Astrocyte (in vitro differentiated cells and primary cell): Measurements from ENCODE around the gene RCOR1. TPM values are rescaled to one million over a fixed set of nuclear protein-coding genes. Genes with fewer than 3 reads are reported as not detected.
"Not testable (repeated sequence)": the region's sequence is repeated elsewhere in the genome, so short reads cannot be mapped to it uniquely, and the experiment has no call there.

Source experiments
- DNase-seq: peaks from one replicate; pipeline ENCODE4 v3.0.0-alpha.2; 2010; ENCODE audit warnings: low read depth
- FAIRE-seq: peaks from 2 replicates; lab custom pipeline; 2011; peaks lifted over from hg19 to GRCh38; lab: Jason Lieb, UNC
- H2AFZ ChIP-seq: 2 replicates; pipeline ENCODE4 v1.6.0; 2012; ENCODE audit warnings: low read depth, low read length, inconsistent platforms
- H3K27ac ChIP-seq: 2 replicates; pipeline ENCODE4 v1.5.1; 2011; ENCODE audit warnings: low read depth, low read length, inconsistent platforms
- H3K27me3 ChIP-seq: 2 replicates; pipeline ENCODE4 v1.6.0; 2011; ENCODE audit warnings: low read length, inconsistent platforms; ENCODE audit not compliant: insufficient read depth
- H3K36me3 ChIP-seq: 2 replicates; pipeline ENCODE4 v1.5.1; 2011; ENCODE audit warnings: low read length, inconsistent platforms; ENCODE audit not compliant: insufficient read depth
- H3K4me1 ChIP-seq: 2 replicates; pipeline ENCODE4 v1.5.1; 2011; ENCODE audit warnings: low read length, inconsistent platforms; ENCODE audit not compliant: insufficient read depth
- H3K4me2 ChIP-seq: 2 replicates; pipeline ENCODE4 v1.6.0; 2012; ENCODE audit warnings: low read length, inconsistent platforms
- H3K4me3 ChIP-seq: 2 replicates; pipeline ENCODE4 v1.5.1; 2011; ENCODE audit warnings: low read depth, mild to moderate bottlenecking, low read length, inconsistent platforms; ENCODE audit not compliant: insufficient read depth
- H3K79me2 ChIP-seq: 2 replicates; pipeline ENCODE4 v1.6.0; 2012; ENCODE audit warnings: mild to moderate bottlenecking, low read length, inconsistent platforms; ENCODE audit not compliant: insufficient read depth
- H3K9ac ChIP-seq: 2 replicates; pipeline ENCODE4 v1.6.0; 2012; ENCODE audit warnings: mild to moderate bottlenecking, low read length, inconsistent platforms
- H3K9me3 ChIP-seq: 2 replicates; pipeline ENCODE4 v1.5.1; 2012; ENCODE audit warnings: low read depth, mild to moderate bottlenecking, low read length, inconsistent platforms; ENCODE audit not compliant: insufficient read depth
- H4K20me1 ChIP-seq: 2 replicates; pipeline ENCODE4 v1.6.0; 2012; ENCODE audit warnings: low read length, inconsistent platforms; ENCODE audit not compliant: insufficient read depth
- H3K27ac Mint-ChIP-seq: one replicate; pipeline ENCODE4 v1.8.0; 2021; ENCODE audit warnings: mild to moderate bottlenecking, mixed read lengths; ENCODE audit not compliant: unreplicated experiment
- H3K27me3 Mint-ChIP-seq: one replicate; pipeline ENCODE4 v1.8.0; 2021; ENCODE audit warnings: low read depth, mixed read lengths; ENCODE audit not compliant: unreplicated experiment
- H3K36me3 Mint-ChIP-seq: one replicate; pipeline ENCODE4 v1.8.0; 2021; ENCODE audit warnings: low read depth, mixed read lengths; ENCODE audit not compliant: unreplicated experiment
- H3K4me1 Mint-ChIP-seq: one replicate; pipeline ENCODE4 v1.8.0; 2021; ENCODE audit warnings: low read depth, mixed read lengths; ENCODE audit not compliant: unreplicated experiment
- H3K4me3 Mint-ChIP-seq: one replicate; pipeline ENCODE4 v1.8.0; 2021; ENCODE audit warnings: mild to moderate bottlenecking, moderate library complexity, mixed read lengths; ENCODE audit not compliant: unreplicated experiment
- H3K9me3 Mint-ChIP-seq: one replicate; pipeline ENCODE4 v1.8.0; 2021; ENCODE audit warnings: mild to moderate bottlenecking, mixed read lengths; ENCODE audit not compliant: unreplicated experiment
- EZH2 ChIP-seq: IDR thresholded peaks from 2 replicates; pipeline ENCODE4 v1.6.1; 2012; ENCODE audit warnings: mild to moderate bottlenecking, low read length, inconsistent platforms; ENCODE audit not compliant: insufficient read depth
- total RNA-seq: library from RNA; stranded (reverse); gene quantifications from 2 replicates; pipeline ENCODE4 v1.2.1, GENCODE V29; 2021
- TF ChIP-seq, protein P1 (sequence below): IDR thresholded peaks from 2 replicates; pipeline ENCODE4 v1.5.1; 2011; ENCODE audit warnings: low read depth, mild to moderate bottlenecking, inconsistent platforms, low read length, moderate library complexity; ENCODE audit not compliant: insufficient read depth

RCOR1 gene
- total RNA-seq, 1 donor from 2014 or later, result 31.0 TPM

DNA sequence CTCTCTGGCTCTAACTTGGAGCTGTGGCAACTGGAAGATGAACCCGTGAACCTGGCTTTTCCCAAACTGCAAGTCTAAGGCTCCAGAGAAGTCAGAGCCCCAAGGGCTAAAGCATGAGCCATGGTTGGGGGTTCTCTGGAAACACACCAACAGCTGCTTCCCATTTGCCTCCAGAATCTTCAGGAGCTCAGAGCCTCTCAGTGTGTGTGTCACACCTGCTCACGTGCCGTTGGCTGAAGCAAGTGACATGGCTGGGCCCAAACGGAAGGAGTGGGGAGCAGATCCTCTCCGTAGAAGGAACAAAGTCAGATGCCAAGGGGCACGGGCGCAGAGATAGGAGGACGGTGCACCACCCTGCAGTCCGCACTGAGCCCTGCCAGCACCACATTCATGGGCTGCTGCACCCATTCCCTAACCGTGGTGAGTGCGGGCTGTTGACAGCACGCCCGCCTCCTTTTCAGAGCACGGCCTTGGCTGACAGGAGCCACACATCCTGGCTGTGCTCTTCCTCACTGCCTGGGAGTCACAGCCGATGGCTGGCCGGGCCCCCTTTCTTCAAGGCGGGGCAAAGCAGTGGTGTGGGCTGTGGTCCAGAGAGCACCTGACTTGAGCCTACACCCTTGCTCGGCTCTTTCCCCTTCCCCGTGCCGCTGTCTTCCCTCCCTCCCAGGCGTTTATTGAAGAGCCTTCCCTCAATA, 168.2 kb downstream of the RCOR1 start:
- Histone ChIP-seq H4K20me1 (no peaks in the 10 kb centered on the region), H3K4me2 (no peak overlapping the region), H3K79me2 (no peaks in the 10 kb centered on the region), H2AFZ (no peak overlapping the region), H3K9ac (no peak overlapping the region), H3K4me1 (peaks cover 2% of the 10 kb centered on the region), H3K36me3 (no peaks in the 10 kb centered on the region), H3K27ac (no peak overlapping the region), H3K9me3 (no peaks in the 10 kb centered on the region), H3K4me3 (no peak overlapping the region), H3K27me3 (peaks cover 16% of the 10 kb centered on the region)
- Mint-ChIP-seq H3K36me3 (no peaks in the 10 kb centered on the region), H3K27ac (no peak overlapping the region), H3K4me1 (no peaks in the 10 kb centered on the region), H3K9me3 (no peaks in the 10 kb centered on the region), H3K4me3 (no peak overlapping the region), H3K27me3 (no peaks in the 10 kb centered on the region)
- FAIRE-seq (no peak), DNase-seq (no peak)
- TF ChIP-seq EZH2, result no peak
- TF ChIP-seq, protein P1, sequence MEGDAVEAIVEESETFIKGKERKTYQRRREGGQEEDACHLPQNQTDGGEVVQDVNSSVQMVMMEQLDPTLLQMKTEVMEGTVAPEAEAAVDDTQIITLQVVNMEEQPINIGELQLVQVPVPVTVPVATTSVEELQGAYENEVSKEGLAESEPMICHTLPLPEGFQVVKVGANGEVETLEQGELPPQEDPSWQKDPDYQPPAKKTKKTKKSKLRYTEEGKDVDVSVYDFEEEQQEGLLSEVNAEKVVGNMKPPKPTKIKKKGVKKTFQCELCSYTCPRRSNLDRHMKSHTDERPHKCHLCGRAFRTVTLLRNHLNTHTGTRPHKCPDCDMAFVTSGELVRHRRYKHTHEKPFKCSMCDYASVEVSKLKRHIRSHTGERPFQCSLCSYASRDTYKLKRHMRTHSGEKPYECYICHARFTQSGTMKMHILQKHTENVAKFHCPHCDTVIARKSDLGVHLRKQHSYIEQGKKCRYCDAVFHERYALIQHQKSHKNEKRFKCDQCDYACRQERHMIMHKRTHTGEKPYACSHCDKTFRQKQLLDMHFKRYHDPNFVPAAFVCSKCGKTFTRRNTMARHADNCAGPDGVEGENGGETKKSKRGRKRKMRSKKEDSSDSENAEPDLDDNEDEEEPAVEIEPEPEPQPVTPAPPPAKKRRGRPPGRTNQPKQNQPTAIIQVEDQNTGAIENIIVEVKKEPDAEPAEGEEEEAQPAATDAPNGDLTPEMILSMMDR, result no peak

DNA sequence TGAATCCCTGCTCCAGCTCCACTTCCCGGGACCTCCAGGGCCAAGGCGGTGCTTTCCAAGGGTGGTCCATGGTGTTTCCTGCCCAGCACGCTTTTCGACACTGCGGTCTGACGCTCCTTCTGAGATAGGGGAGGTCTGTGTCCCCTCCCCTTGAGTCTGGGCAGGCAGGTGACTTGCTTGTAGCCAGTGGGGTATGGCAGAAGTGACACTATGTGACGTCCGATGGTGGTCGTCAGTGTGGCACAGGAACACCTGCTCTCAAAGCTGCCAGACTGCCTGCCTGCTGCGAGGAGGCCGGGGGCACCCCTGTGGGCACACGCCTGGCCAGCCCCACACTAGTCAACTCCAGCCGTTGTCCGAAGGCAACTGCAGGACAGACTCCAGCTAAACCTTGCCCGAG, 168.8 kb downstream of the RCOR1 start:
- no peaks in the 10 kb centered on the region for H3K9me3 Mint-ChIP-seq
- H3K36me3 Mint-ChIP-seq, result no peaks in the 10 kb centered on the region
- no peaks in the 10 kb centered on the region for H3K27me3 Mint-ChIP-seq
- Histone ChIP-seq H3K27ac (no peak overlapping the region), H3K27me3 (peaks cover 16% of the 10 kb centered on the region), H3K9ac (no peak overlapping the region), H3K4me2 (no peak overlapping the region), H2AFZ (no peak overlapping the region), H3K9me3 (no peaks in the 10 kb centered on the region), H3K4me1 (peaks cover 2% of the 10 kb centered on the region), H3K36me3 (no peaks in the 10 kb centered on the region), H3K4me3 (no peak overlapping the region), H3K79me2 (no peaks in the 10 kb centered on the region), H4K20me1 (no peaks in the 10 kb centered on the region)
- no peak for TF ChIP-seq EZH2
- TF ChIP-seq, protein P1, result no peak
- no peak overlapping the region for H3K4me3 Mint-ChIP-seq
- DNase-seq (no peak), FAIRE-seq (no peak)
- H3K4me1 Mint-ChIP-seq, result no peaks in the 10 kb centered on the region
- H3K27ac Mint-ChIP-seq, result no peak overlapping the region

DNA sequence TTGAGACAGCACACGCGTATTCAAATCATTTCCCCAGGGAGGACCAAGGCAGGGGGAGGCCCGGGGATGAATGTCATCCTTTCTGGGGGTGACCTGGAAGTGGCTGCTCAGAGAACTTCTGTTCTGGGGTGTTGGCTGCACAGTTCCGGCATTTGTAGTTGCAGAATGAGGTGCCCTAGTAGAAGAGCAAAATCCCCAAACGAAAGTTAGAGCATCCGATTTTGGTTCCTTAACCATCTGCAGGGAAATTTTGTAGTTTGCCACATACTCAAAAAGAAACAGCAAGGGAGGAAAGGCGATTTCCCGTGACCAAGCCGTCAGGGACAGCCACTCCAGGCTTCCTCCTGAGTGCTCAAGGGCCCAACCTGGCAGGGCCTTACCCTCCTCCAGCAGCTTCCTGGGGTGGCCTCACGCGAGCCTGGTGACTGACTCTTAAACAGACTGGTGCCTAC, 171.8 kb downstream of the RCOR1 start:
- DNase-seq, result no peak
- H3K36me3 Mint-ChIP-seq, result peaks cover 2% of the 10 kb centered on the region

DNA sequence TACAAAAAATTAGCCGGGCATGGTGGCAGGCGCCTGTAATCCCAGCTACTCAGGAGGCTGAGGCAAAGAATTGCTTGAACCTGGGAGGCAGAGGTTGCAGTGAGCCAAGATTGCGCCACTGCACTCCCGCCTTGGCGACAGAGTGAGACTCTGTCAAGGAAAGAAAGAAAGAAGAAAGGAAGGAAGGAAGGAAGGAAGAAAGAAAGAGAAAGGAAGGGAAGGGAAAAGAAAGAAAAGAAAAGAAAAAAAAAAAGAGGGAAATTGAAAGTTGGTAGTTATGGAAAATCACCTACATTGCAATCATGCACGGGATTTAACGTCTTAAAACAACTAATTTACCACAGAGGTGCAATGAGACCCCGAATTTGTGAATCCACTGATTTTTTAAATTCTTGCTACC, 173.3 kb downstream of the RCOR1 start:
- not testable (repeated sequence) for FAIRE-seq, H3K4me3 ChIP-seq, H3K4me1 ChIP-seq, H3K4me2 ChIP-seq, H4K20me1 ChIP-seq, H3K27ac Mint-ChIP-seq, H3K36me3 Mint-ChIP-seq, H3K4me1 Mint-ChIP-seq, H3K36me3 ChIP-seq, H3K27ac ChIP-seq, DNase-seq, H3K79me2 ChIP-seq, H3K4me3 Mint-ChIP-seq, H3K9ac ChIP-seq, H2AFZ ChIP-seq, H3K9me3 ChIP-seq, H3K9me3 Mint-ChIP-seq, H3K27me3 ChIP-seq
- H3K27me3 Mint-ChIP-seq, result peaks cover 14% of the 10 kb centered on the region

More for the DNA sequence above, 171.8 kb downstream of the RCOR1 start:
- H4K20me1 ChIP-seq, result no peaks in the 10 kb centered on the region
- no peaks in the 10 kb centered on the region for H3K4me1 Mint-ChIP-seq
- H3K9me3 ChIP-seq, result no peaks in the 10 kb centered on the region
- H2AFZ ChIP-seq, result no peak overlapping the region
- no peak overlapping the region for H3K4me2 ChIP-seq
- H3K27me3 Mint-ChIP-seq, result peaks cover 9% of the 10 kb centered on the region
- H3K27ac Mint-ChIP-seq, result no peak overlapping the region
- no peak overlapping the region for H3K4me3 Mint-ChIP-seq
- H3K4me1 ChIP-seq, result peaks cover 2% of the 10 kb centered on the region
- no peaks in the 10 kb centered on the region for H3K9me3 Mint-ChIP-seq
- H3K27ac ChIP-seq, result no peak overlapping the region
- H3K36me3 ChIP-seq, result no peaks in the 10 kb centered on the region
- no peak overlapping the region for H3K4me3 ChIP-seq
- TF ChIP-seq EZH2, result no peak
- TF ChIP-seq, protein P1, result no peak
- no peak for FAIRE-seq
- peaks cover 15% of the 10 kb centered on the region for H3K27me3 ChIP-seq
- H3K79me2 ChIP-seq, result no peaks in the 10 kb centered on the region
- no peak overlapping the region for H3K9ac ChIP-seq
